Chondrocyte (in vitro differentiated cells): ENCODE data around the gene CHSY3. TPM values are rescaled to one million over a fixed set of nuclear protein-coding genes. Genes with fewer than 3 reads are reported as not detected.
A peak's percentile ranks its signal among the peaks of the same experiment; 100 is the strongest.

Experiments used
- DNase-seq: peaks from one replicate; pipeline ENCODE4 v3.0.0; 2021; ENCODE audit warnings: mixed read lengths, low spot score
- H3K27ac Mint-ChIP-seq: one replicate; pipeline ENCODE4 v1.8.0; 2021; ENCODE audit warnings: mild to moderate bottlenecking, moderate library complexity, mixed read lengths; ENCODE audit not compliant: unreplicated experiment
- H3K27me3 Mint-ChIP-seq: 2 replicates; pipeline ENCODE4 v1.8.0; 2021; ENCODE audit warnings: low read depth, mixed read lengths
- H3K36me3 Mint-ChIP-seq: 2 replicates; pipeline ENCODE4 v1.8.0; 2021; ENCODE audit warnings: low read depth, mixed read lengths
- H3K4me1 Mint-ChIP-seq: 2 replicates; pipeline ENCODE4 v1.8.0; 2021; ENCODE audit warnings: low read depth, mild to moderate bottlenecking, mixed read lengths
- H3K4me3 Mint-ChIP-seq: one replicate; pipeline ENCODE4 v1.8.0; 2021; ENCODE audit warnings: mild to moderate bottlenecking, moderate library complexity, mixed read lengths; ENCODE audit not compliant: unreplicated experiment
- H3K9me3 Mint-ChIP-seq: 2 replicates; pipeline ENCODE4 v1.8.0; 2021; ENCODE audit warnings: low read depth, mixed read lengths
- CTCF ChIP-seq: fragments of 200-600 bp; sonication (generic); IDR thresholded peaks from 2 replicates; pipeline ENCODE4 v1.5.0; 2021; ENCODE audit warnings: antibody characterized with exemption, mild to moderate bottlenecking, moderate library complexity
- total RNA-seq: library from RNA; stranded (reverse); gene quantifications from 3 replicates; pipeline ENCODE4 v1.2.1, GENCODE V29; 2021

The CHSY3 gene
- total RNA-seq, 1 donor from 2014 or later = 18.1 TPM

DNA sequence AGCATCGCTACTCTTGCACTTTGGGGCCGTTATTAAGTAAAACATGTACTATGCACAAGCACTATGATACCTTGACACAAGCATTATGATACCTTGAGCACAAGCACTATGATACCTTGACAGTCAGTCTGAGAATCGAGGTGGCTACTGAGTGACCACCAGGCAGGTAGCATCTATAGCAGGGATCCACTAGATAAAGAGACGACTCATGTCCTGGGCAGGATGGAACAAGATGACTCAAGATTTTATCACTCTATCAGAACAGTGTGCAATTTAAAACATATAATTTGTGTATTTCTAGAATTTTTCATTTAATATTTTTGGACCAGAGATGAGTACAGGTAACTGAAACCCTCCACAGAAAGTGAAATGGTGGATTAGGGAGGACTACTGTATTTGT, 16.9 kb downstream of the CHSY3 start:
- Mint-ChIP-seq H3K36me3 (peaks cover 16% of the 10 kb centered on the region), H3K27me3 (no peaks in the 10 kb centered on the region), H3K9me3 (peaks cover 2% of the 10 kb centered on the region), H3K4me1 (no peaks in the 10 kb centered on the region), H3K27ac (no peak overlapping the region), H3K4me3 (no peak overlapping the region)
- no peak for TF ChIP-seq CTCF
- no peak for DNase-seq

- no peaks in the 10 kb centered on the region for H3K27me3 Mint-ChIP-seq
- TF ChIP-seq CTCF = no peak
- H3K27ac Mint-ChIP-seq = no peak overlapping the region
- H3K9me3 Mint-ChIP-seq = no peaks in the 10 kb centered on the region
- peaks cover 12% of the 10 kb centered on the region for H3K4me1 Mint-ChIP-seq
- DNase-seq = no peak
- H3K4me3 Mint-ChIP-seq = no peak overlapping the region
- peaks cover 1% of the 10 kb centered on the region for H3K36me3 Mint-ChIP-seq
Measured at GRCh38 chr5:129930221-129930620, 26.0 kb downstream of the CHSY3 start.

DNA sequence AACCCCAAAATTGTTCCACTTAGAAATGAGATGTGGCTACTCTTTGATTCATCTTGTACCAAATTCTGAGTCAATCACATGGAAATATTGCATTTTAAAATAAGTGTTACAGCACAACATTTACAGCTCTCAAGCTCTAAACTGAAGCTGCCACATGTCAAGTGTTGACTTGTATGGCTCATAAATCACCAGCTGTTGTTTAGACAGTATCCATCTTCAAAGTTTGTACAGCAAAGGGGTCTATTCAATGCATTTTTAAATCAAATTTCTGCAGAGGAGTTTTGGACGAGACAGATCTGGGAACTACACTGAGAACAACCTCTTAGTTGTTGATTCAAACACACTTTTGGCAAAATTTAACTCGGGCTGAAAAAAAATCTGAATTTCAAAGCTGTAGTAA, 31.4 kb downstream of the CHSY3 start:
- H3K27me3 Mint-ChIP-seq = no peaks in the 10 kb centered on the region
- peaks cover 14% of the 10 kb centered on the region for H3K36me3 Mint-ChIP-seq
- no peak overlapping the region for H3K4me3 Mint-ChIP-seq
- peaks cover 4% of the 10 kb centered on the region for H3K4me1 Mint-ChIP-seq
- peaks cover 21% of the 10 kb centered on the region for H3K9me3 Mint-ChIP-seq
- no peak overlapping the region for H3K27ac Mint-ChIP-seq
- DNase-seq = no peak
- no peak for TF ChIP-seq CTCF

GRCh38 chr5:129938077-129938476, 33.8 kb downstream of the CHSY3 start:
- TF ChIP-seq CTCF = no peak
- Mint-ChIP-seq H3K4me3 (no peak overlapping the region), H3K9me3 (peaks cover 21% of the 10 kb centered on the region), H3K27me3 (no peaks in the 10 kb centered on the region), H3K4me1 (peaks cover 4% of the 10 kb centered on the region), H3K27ac (no peak overlapping the region), H3K36me3 (peaks cover 14% of the 10 kb centered on the region)
- DNase-seq = no peak

- peak overlapping the region; percentile 75 for H3K27ac Mint-ChIP-seq
- peaks cover 34% of the 10 kb centered on the region for H3K4me1 Mint-ChIP-seq
- no peak for DNase-seq
- H3K9me3 Mint-ChIP-seq = peaks cover under 1% of the 10 kb centered on the region
- no peaks in the 10 kb centered on the region for H3K27me3 Mint-ChIP-seq
- peaks cover 1% of the 10 kb centered on the region for H3K36me3 Mint-ChIP-seq
- no peak for TF ChIP-seq CTCF
- H3K4me3 Mint-ChIP-seq = no peak overlapping the region
Measured at GRCh38 chr5:129943936-129944335, 39.7 kb downstream of the CHSY3 start.
